HFF-Myc (cell line): ENCODE results near the gene GLS2.

Experiments used
- DNase-seq: peaks from one replicate; pipeline ENCODE4 v3.0.0-alpha.2; 2011; ENCODE audit warnings: low read depth; ENCODE audit errors: extremely low read depth
- H3K4me3 ChIP-seq: replicated peaks from 2 replicates; pipeline ENCODE4 v1.5.1; 2011; ENCODE audit warnings: low read depth, mild to moderate bottlenecking, control low read depth, low read length
- CTCF ChIP-seq: IDR thresholded peaks from 2 replicates; pipeline ENCODE4 v1.5.1; 2012; ENCODE audit warnings: mild to moderate bottlenecking, low read depth, low read length, control low read depth; ENCODE audit errors: missing control alignments

GLS2 gene

GRCh38 chr12:56434828-56435227 is 53.1 kb downstream of the GLS2 start:
- no peak for TF ChIP-seq CTCF

GRCh38 chr12:56431850-56432249 is 56.1 kb downstream of the GLS2 start:
- DNase-seq = no peak
- no peak for TF ChIP-seq CTCF
- no peak overlapping the region for H3K4me3 ChIP-seq

More at GRCh38 chr12:56434828-56435227, 53.1 kb downstream of the GLS2 start:
- no peak overlapping the region for H3K4me3 ChIP-seq
- no peak for DNase-seq

GRCh38 chr12:56431288-56431687 is 56.7 kb downstream of the GLS2 start:
- TF ChIP-seq CTCF = no peak
- H3K4me3 ChIP-seq = no peak overlapping the region
- DNase-seq = no peak

GRCh38 chr12:56425940-56426438 is 62.0 kb downstream of the GLS2 start:
- no peak for DNase-seq
- no peak for TF ChIP-seq CTCF
- no peak overlapping the region for H3K4me3 ChIP-seq

- no peak for DNase-seq
- no peak for TF ChIP-seq CTCF
- H3K4me3 ChIP-seq = no peak overlapping the region
Observed at GRCh38 chr12:56425193-56425592, 62.8 kb downstream of the GLS2 start.
